Stomach (tissue), 4 donors: ENCODE results near the gene MYL9.

ENCODE experiments used
- POLR2A ChIP-seq, 4 donors: fragments of 450-650 bp; IDR thresholded peaks; one replicate each; pipeline ENCODE4 v1.6.1; 2016; ENCODE audit warnings: antibody characterized with exemption in 4 of 4, control low read depth in 2 of 4, mild to moderate bottlenecking in 1 of 4, moderate library complexity in 1 of 4
- POLR2AphosphoS5 ChIP-seq, 3 donors: sonication (generic); formaldehyde crosslinking; IDR thresholded peaks; one replicate each; pipeline ENCODE4 v1.6.1; 2016; ENCODE audit warnings: antibody characterized with exemption in 3 of 3
- TF ChIP-seq, protein P1 (sequence below), 7 experiments: fragments of 450-650 bp in 4 of 7; fragments of 200-600 bp in 3 of 7; sonication (generic) in 3 of 7; IDR thresholded peaks; one replicate each; pipeline ENCODE4 v1.5.1; 2016 to 2019; ENCODE audit warnings: antibody characterized with exemption in 7 of 7, control low read depth in 2 of 7, mild to moderate bottlenecking in 1 of 7

DNA sequence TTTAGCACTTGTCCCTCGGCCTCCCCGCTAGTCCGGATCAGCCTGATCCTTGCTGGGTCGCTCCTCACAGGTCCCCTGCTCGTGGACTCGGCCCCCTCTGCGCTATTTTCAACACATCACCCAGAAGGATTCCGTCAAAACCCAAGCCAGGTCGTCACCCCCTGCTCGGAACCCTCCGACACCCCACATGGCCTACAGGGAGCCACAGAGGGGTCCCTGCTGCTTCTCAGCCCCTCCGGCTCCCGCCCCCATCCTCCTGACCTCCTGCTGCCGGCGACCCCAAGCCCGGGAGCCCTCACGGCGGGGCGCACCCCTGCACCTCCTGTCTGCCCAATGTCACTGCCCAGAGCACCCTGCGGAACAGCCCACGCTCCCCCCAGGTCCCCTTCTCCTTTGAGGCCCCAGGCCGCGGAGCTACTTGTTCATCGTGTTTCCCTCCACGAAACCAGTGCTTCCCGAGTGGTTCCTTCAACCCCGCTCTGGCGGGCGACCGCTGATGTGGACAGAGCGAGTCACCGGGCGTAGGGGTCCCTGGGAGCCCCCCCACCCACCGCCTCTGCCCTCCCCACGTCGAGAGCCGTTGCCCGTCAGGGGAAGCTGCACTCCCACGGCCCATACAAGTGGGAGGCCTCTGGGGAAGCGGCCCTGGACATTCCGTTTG, 638 bp upstream of the MYL9 start:
- TF ChIP-seq, protein P1, sequence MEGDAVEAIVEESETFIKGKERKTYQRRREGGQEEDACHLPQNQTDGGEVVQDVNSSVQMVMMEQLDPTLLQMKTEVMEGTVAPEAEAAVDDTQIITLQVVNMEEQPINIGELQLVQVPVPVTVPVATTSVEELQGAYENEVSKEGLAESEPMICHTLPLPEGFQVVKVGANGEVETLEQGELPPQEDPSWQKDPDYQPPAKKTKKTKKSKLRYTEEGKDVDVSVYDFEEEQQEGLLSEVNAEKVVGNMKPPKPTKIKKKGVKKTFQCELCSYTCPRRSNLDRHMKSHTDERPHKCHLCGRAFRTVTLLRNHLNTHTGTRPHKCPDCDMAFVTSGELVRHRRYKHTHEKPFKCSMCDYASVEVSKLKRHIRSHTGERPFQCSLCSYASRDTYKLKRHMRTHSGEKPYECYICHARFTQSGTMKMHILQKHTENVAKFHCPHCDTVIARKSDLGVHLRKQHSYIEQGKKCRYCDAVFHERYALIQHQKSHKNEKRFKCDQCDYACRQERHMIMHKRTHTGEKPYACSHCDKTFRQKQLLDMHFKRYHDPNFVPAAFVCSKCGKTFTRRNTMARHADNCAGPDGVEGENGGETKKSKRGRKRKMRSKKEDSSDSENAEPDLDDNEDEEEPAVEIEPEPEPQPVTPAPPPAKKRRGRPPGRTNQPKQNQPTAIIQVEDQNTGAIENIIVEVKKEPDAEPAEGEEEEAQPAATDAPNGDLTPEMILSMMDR (IDR thresholded peaks at IDR 0.05): no peak
- TF ChIP-seq POLR2AphosphoS5 (IDR thresholded peaks at IDR 0.05) (no peak), POLR2A (IDR thresholded peaks at IDR 0.05) (no peak)
